K562 (cell line): ENCODE measurements around the gene CCAR1. TPM values are rescaled to one million over a fixed set of nuclear protein-coding genes. Genes with fewer than 3 reads are reported as not detected.

Experiments used
- DIDO1 ChIP-seq: fragments of 450-650 bp; IDR thresholded peaks from 2 replicates; pipeline ENCODE4 v1.6.1; 2016; ENCODE audit warnings: low read depth, missing biosample characterization, missing genetic modification characterization
- FUS ChIP-seq: fragments of 200-400 bp; formaldehyde crosslinking; optimal IDR thresholded peaks from 2 replicates; pipeline ENCODE3; 2017; ENCODE audit warnings: low read depth, low read length
- IRF9 ChIP-seq: fragments of 450-650 bp; IDR thresholded peaks from 2 replicates; pipeline ENCODE4 v1.6.1; 2016; ENCODE audit warnings: missing biosample characterization, missing genetic modification characterization
- KAT8 ChIP-seq: fragments of 450-650 bp; IDR thresholded peaks from 2 replicates; pipeline ENCODE4 v1.6.1; 2016; ENCODE audit warnings: low read depth, mild to moderate bottlenecking
- MXD1 ChIP-seq: fragments of 250-450 bp; sonication (Bioruptor Pico); IDR thresholded peaks from 2 replicates; pipeline ENCODE4 v1.8.0; 2021; ENCODE audit warnings: borderline replicate concordance, mild to moderate bottlenecking, moderate library complexity; ENCODE audit not compliant: poor library complexity, severe bottlenecking
- PHF20 ChIP-seq: fragments of 450-650 bp; IDR thresholded peaks from 2 replicates; pipeline ENCODE4 v1.6.1; 2018; ENCODE audit not compliant: partially characterized antibody
- RREB1 ChIP-seq: fragments of 250-450 bp; sonication (Bioruptor Pico); IDR thresholded peaks from 2 replicates; pipeline ENCODE4 v1.4.0; 2020
- SIN3B ChIP-seq: fragments of 450-650 bp; IDR thresholded peaks from 2 replicates; pipeline ENCODE4 v1.6.1; 2017; ENCODE audit warnings: low read depth, mild to moderate bottlenecking, moderate library complexity
- SNAPC5 ChIP-seq: fragments of 250-450 bp; sonication (Bioruptor Pico); IDR thresholded peaks from 2 replicates; pipeline ENCODE4 v1.8.0; 2021; ENCODE audit warnings: moderate library complexity, mild to moderate bottlenecking, inconsistent platforms
- TCF3 ChIP-seq: sonication (generic); formaldehyde crosslinking; IDR thresholded peaks from 2 replicates; pipeline ENCODE4 v1.4.0; 2020; ENCODE audit warnings: mild to moderate bottlenecking, missing genetic modification reagents
- YBX1 ChIP-seq: fragments of 450-650 bp; IDR thresholded peaks from 2 replicates; pipeline ENCODE4 v1.7.1; 2016; ENCODE audit warnings: mild to moderate bottlenecking
- ZC3H11A ChIP-seq: IDR thresholded peaks from 2 replicates; pipeline ENCODE4 v1.6.1; 2012; ENCODE audit warnings: low read depth, low read length, improper control_type of control experiment
- ZNF408 ChIP-seq: fragments of 250-450 bp; sonication (Bioruptor Pico); IDR thresholded peaks from 2 replicates; pipeline ENCODE4 v1.4.0; 2020; ENCODE audit warnings: low read depth, mild to moderate bottlenecking, moderate library complexity
- ZNF639 ChIP-seq, 2 experiments: fragments of 200-800 bp in 1 of 2; sonication (Bioruptor generic) in 1 of 2; sonication (generic) in 1 of 2; formaldehyde crosslinking in 1 of 2; IDR thresholded peaks in 1 of 2; conservative IDR thresholded peaks in 1 of 2; 2 replicates each; pipeline versions ENCODE4 v1.5.0 to v1.6.1; 2016 to 2020; ENCODE audit warnings: missing compliant biosample characterization in 1 of 2, missing genetic modification characterization in 1 of 2, missing genetic modification reagents in 1 of 2
- ZNF75A ChIP-seq: fragments of 450-650 bp; formaldehyde crosslinking; IDR thresholded peaks from 2 replicates; pipeline ENCODE4 v1.4.0; 2020; ENCODE audit warnings: mild to moderate bottlenecking
- ZSCAN32 ChIP-seq: fragments of 450-650 bp; formaldehyde crosslinking; IDR thresholded peaks from 2 replicates; pipeline ENCODE4 v1.4.0; 2020; ENCODE audit warnings: mild to moderate bottlenecking, moderate library complexity
- polyA plus RNA-seq, 8 experiments: library from polyadenylated mRNA; depleted of rRNA in 4 of 8; stranded (reverse) in 5 of 8; unstranded in 3 of 8; fragments of >200 nt; fragmentation: Nextera tagmentation in 2 of 8; fragmentation: Illumina TruSeq in 1 of 8; extraction: Ambion mirVana in 2 of 8; extraction: Trizol in 1 of 8; gene quantifications; 2 replicates each; pipeline versions ENCODE4 v1.2.1 to v1.2.3, GENCODE V29; 2011 to 2014; ENCODE audit warnings: inconsistent platforms in 1 of 8, missing spikeins in 1 of 8
- total RNA-seq, 7 experiments: library from RNA; depleted of rRNA in 6 of 7; stranded (reverse); fragments of >200 nt in 6 of 7; fragmentation: Illumina TruSeq in 2 of 7; extraction: Trizol in 2 of 7; gene quantifications; 2 replicates each; pipeline versions ENCODE4 v1.2.1 to v1.2.3, GENCODE V29; 2011 to 2021; ENCODE audit warnings: low replicate concordance in 1 of 7

Gene CCAR1
- total and polyA plus RNA-seq, 9 of the 15 experiments (the other 6 are each of a cell fraction or from before 2014, with no cell fraction given): 44.8 to 173 (median 111) TPM

GRCh38 chr10:68720793-68721672, at the start of gene CCAR1 (continued):
- no peak for TF ChIP-seq ZC3H11A
- peak in 1 of 2 experiments; percentile 88; a peak in 2 of 4 replicates for TF ChIP-seq ZNF639 (CRISPR knock-in tag; conservative IDR thresholded peaks at IDR 0.05 in 1 of 2, IDR thresholded peaks at IDR 0.05 in 1 of 2)
- TF ChIP-seq YBX1: no peak
- no peak for TF ChIP-seq DIDO1 (tag)
- no peak; the same call in 1 of the 2 replicates for TF ChIP-seq RREB1 (CRISPR knock-in tag)
- TF ChIP-seq ZNF408 (CRISPR knock-in tag): no peak
- no peak for TF ChIP-seq ZSCAN32 (CRISPR knock-in tag)
- TF ChIP-seq ZNF75A (CRISPR knock-in tag): no peak
- no peak for TF ChIP-seq SNAPC5 (CRISPR knock-in tag)
- no peak for TF ChIP-seq FUS
- 0 out of 2 replicates have a peak, but pooled peaks have one; percentile 43 for TF ChIP-seq IRF9
- TF ChIP-seq PHF20: peak; percentile 75
- no peak for TF ChIP-seq MXD1 (CRISPR knock-in tag)
- peak; percentile 24; the same call in 1 of the 2 replicates for TF ChIP-seq SIN3B
- no peak for TF ChIP-seq TCF3
- TF ChIP-seq KAT8: peak; percentile 89
